T follicular helper cell (primary cell): Measurements from ENCODE around the gene EML3.
"Not testable (repeated sequence)": the region's sequence is repeated elsewhere in the genome, so short reads cannot be mapped to it uniquely, and the experiment has no call there.

ENCODE experiments used
- DNase-seq: peaks from one replicate; pipeline ENCODE4 v3.0.0-alpha.2; 2020; ENCODE audit warnings: low read depth

EML3 gene

DNA sequence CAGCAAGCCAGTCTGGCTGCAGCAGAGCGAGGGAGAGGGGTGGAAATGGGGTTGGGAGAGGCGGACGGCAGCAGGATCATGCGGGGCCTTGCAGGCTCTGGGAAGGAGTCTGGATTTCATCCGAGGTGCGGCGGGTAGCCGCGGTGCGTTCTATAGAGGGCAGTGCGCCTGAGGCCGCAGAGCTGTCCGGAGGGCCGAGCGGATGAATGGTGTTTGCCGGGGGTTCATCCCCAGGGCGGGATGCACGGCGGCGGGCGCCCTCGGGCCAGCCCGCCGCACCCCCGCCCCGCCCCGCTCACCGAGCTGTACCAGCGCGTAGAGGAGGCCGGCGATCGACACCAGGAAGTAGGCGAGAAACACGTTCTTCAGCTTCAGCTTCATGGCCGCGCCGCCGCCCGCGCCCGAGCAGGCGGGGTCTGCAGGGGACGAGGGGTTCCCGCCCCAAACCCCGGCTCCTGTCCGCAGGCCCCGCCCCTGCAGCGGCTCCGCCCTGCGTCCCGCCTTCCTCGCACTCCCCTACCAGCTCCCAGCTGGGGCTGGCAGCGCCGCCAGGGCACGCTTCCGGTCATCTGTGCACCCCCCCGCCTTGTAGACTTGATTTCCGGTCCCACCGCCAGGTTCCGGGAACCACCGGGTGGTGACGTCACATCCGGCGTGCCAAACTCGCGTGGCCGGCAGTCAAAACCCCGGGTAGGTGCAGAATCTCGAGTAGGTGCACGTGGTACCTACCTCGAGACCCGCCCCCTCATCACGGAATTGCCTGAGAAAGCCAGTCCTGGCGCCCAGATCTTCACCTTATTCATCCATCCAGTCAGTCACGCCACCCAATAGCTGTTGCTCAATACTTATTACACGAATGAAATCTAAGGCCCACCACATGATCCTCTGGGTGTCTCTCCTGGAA, 9.2 kb upstream of the EML3 start, which contains the start of gene B3GAT3:
B3GAT3 (minus strand) TSS at position 420 of the 904 bp plus-strand sequence; CDS start at position 381, 39 bp downstream.
- peak; percentile 94 for DNase-seq

DNA sequence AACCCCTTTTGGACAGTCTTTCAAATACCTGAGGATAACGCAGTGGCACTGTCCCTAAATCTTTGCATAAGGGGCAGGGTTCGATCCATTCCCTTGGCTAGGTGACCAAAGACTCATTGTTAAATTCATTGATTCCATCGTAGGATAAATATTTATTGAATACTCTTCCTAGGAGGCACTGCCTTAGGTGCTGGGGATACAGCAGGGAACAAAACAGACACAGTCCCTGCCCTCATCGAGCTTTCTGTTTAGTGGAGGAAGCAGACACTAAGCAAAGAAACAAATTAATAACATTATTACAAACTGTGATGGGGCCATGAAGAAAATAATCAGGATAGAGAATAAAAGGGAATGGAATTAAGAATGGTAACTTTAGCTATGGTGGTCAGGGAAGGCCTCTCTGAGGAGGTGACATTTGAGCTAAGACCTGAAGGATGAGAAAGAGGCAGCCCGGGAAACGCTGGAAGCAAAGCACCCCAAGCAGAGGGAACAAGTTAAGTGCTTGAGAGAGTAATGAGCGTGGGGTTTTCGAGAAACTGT, 8.5 kb upstream of the EML3 start:
- DNase-seq = no peak

DNA sequence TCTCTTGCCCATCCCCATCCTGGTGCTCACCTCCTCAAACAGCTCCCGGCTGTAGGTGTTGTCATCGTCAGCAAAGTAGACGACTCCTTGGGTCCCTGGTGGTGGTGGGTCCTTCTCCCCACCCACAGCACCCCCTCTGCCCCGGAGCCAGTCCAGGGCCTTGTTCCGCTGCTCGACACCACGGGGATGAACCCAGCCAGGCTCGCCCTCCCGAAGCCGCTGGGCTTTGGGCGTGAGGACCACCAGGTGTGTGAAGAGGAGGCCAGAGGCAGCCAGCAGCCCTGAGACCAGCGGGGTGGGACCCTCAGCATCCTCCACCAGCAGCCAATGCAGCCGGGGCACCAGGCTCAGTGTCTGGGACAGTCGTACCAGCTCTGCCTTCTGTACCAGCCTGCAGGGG, 4.4 kb upstream of the EML3 start:
- not testable (repeated sequence) for DNase-seq

DNA sequence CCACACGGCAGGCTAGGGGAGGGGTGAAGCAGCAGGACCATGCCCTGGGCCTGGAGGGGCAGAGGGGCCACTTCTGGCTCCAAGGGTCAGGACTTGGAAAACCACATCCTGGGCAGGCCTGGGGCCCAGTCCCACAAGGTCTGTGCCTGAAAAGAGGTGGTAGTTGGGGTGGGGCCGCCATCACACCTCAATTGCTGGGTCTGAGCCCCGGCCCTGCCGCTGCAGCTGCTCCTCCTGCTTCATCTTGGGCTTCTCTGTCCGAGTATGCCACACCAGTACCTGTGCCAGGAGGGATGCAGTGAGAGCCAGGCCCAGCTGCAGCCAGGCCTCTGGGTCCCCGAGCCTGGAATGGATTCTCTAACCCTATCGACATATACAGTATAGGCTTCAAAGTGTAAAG, 2.9 kb upstream of the EML3 start:
- no peak for DNase-seq

DNA sequence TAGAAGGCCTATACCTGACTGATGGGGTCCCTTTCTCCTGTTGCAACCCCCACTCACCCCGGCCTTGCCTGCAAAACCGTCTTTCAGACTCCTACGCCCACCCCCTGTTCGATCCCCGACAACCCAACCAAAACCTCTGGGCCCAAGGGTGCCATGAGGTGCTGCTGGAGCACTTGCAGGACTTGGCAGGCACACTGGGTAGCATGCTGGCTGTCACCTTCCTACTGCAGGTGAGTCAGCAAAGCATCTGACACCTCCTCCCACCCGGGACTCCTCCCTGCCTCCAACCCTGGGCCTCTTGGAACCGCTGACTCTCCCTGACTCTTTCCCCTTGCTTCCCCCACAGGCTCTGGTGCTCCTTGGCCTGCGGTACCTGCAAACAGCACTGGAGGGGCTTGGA, 1.7 kb upstream of the EML3 start:
- DNase-seq = no peak

DNA sequence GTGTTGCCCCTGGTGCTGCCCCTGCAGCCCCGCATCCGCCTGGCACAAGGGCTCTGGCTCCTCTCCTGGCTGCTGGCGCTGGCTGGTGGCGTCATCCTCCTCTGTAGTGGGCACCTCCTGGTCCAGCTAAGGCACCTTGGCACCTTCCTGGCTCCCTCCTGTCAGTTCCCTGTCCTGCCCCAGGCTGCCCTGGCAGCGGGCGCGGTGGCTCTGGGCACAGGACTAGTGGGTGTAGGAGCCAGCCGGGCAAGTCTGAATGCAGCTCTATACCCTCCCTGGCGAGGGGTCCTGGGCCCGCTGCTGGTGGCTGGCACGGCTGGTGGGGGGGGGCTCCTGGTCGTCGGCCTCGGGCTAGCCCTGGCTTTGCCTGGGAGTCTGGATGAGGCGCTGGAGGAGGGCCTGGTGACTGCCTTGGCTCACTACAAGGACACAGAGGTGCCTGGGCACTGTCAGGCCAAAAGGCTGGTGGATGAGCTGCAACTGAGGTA, 760 bp upstream of the EML3 start:
- DNase-seq = no peak

DNA sequence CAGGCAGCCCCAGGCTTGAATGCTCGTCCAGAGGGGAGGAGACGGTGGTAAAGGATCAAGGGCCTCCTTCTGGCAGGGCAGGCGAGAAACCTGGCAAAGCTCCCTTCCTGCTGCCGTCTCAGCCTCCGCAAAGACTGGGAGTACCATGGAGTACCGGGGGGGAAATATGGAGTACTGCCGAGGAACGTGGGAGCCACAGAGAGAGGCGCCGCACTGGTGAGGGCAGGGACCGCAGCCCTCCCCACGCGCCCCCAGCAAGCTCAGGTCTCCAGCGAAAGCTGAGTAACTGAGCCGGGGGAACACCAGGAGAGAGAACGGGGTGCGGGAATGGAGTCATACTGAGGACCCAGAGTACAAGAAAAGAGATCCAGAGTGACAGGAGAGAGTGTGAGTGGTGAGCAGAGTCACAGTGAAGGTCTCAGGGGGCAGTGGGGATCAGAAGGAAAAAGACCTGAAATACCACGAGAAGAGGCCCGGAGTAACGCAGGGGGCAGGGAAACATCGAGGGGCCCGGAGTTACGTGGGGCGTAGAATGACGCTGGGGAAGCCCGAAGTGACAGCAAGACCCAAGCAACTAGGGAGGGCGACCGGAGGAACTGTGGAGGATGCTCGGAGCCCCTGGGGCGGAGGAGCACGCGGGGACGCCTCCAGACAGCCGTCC, 740 bp downstream of the EML3 start:
- no peak for DNase-seq

DNA sequence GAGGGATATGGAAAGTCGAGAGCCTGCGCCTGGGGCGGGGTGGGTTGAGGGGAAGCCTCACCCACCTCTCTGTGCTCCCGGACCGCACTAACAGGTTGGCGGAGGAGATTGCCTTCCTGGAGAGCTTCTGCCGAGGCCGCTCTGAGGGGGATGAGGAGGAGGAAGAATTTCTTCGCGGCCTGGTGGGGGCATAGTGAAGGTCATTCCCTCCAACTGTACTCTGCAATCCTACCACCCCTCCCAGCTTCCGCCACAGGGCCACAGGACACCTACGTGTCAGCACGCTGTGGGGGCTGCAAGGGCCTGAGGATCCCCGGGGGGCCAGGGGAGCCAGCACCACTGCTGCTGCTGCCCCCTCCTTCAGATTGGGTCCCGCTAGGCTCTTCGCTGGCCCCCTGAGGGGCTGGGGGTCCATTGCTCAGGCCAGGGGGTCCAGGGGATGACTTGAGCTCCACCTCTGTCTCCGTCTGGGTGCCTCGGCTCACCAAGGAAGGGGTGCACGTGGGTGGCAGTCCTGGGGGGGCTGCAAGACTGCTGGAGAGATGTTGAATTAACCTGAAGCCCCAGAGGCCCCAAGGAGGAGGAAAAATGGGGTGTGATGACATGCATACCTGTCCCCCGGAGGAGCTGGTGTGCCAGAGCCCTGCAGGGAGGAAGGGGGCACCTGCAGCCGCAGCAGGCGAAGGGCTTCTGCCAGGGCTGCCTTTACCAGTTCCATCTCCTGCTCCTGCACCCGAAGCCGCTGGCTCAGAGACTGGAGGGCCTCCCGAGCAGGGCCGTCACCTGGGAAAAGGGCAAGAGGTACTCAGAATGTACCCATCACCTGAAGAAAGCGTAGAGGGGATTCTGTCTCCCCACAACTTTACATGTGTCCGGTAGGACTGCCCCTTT, 1.5 kb downstream of the EML3 start:
- DNase-seq = no peak

DNA sequence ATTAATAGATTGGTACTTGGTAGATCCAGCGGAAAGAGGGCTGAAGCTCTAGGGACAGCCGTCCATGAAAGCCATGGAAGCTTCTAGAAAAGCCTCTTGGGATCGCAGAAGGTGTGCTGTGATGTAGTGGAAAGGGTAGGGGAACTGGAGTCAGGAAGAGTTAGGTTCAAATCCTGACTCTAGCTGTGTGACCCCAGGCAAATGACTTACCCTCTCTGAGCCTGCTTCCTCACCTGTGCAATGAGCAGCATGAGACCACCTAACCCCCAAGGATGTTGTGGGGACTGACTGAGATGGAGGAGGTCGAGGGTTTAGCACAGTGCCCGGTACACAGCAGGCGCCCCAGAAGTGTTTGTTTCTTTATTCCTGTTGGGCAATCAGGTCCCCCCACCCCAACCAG, 2.2 kb downstream of the EML3 start:
- no peak for DNase-seq

DNA sequence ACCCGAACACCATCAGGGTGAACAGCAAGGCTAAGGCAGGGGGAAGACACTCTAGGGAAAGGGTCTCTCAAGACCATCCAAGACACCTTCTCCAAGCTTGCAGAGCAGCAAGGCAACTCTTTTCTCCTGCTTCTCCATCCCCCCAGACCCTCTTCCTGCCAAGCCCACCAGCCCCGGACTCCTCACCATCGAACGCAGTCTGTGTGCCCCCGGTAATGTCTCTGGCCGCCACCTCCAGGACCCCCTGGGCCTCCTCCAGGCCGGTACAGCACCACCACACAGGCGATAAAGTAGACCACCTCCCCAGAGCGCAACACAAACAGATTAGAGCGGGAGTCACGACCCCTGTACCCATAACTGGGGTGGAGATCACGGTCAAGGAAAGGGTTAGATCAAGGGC, 3.8 kb downstream of the EML3 start:
- DNase-seq = no peak

DNA sequence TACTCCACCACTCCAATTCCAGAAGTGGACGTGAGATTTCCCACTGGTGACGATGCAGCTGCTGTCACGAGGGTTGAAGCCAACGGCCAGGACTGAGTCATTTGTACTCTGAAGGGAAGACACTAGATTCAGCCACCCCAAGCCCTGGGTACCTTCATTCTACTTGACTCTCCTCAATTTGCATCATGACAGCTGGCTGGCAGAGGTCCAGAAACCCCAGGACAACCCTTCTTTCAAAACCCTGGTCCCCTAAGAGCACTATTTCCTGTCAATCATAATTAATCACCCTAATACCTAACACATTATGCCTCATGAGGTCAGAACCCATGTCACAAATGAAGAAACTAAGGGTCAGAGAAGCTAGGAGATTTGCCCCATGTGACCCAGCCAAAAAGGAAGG, 4.9 kb downstream of the EML3 start:
- no peak for DNase-seq

DNA sequence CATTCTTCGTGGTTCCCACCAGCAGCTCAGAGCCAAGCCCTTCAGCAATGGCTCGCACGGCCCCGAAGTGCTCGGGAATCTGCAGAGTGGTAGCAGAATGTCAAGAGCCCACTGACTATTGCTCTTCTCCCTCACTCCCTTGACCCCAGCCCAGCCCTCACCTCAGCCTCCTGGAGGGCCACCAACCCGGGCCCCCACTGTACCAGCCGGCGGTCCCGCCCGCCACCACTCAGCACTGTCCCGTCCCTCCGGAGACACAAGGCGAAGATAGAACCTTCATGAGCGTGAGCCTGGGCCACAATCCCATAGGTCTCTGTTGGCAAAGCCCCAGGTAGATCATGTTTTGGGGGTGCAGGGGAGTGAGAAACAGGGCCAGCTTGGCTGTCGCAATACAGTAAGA, 6.7 kb downstream of the EML3 start:
- DNase-seq = no peak

DNA sequence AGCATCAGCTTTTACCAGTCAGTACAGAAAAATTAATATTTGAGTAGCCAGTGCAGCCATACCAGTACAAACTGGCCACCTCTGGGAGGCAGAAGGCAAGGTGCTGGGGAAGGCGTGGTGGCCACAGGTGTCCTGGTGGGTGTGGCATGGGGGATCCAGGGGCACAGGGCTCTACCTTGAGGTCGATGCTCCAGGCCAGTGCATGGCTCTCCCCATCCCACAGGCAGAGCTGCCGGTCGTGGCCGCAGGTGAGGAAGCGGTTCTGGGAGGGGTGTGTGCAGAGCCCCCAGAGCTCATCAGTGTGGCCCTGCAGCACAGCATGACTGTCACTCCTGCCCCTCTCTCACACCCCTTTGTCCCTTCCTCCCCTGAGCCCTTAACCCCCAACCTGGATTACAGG, 7.1 kb downstream of the EML3 start:
- no peak for DNase-seq

DNA sequence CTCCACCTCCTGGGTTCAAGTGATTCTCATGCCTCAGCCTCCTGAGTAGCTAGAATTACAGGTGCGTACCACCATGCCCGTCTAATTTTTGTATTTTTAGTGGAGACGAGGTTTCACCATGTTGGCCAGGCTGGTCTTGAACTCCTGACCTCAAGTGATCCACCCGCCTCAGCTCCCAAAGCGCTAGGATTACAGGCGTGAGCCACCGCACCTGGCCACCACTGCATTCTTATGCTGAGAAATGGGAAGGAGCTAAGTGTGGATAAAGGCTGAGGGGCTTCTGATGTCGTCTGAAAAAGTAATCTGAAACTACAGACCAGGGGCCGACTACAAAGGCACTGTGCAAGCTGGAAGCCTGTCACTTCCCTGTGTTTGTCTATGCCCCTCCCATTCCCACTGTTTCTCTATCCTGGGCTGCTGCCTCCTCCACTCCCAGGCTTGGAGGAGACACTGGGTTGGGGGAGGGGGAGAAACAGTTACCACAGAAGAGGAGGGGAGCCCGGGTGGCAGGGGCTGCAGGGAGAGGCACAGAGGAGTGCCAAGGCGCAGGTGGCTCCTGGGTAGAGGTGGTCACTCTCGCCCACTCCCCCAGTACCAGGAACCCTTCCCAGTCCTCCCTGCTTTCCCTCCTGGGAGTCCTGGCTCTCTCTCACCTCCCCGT, 8.0 kb downstream of the EML3 start:
- no peak for DNase-seq

DNA sequence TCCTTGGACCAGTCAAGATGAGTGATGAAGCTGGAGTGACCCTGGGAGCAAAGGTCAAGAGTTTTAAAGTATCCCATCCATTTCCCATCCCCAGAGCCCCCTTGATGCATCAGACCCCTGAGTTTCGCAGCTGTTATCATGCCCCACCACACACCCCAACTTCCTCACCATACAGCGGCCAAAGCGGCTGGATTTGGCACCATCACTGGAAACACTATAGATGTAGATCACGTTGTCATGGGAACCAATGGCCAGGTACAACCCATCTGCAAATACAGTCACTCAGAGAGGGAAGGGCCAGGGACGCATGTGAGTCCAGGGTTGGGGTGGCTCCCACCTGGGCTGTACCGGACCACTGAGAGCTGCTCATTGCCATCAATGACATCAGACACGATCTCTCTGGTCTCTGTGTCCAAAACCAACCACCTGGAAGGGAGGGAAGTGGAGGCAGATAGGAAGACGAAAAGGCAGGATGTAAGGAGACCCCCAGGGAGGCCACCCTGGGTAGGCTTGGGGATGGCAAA, 8.7 kb downstream of the EML3 start:
- DNase-seq = no peak

DNA sequence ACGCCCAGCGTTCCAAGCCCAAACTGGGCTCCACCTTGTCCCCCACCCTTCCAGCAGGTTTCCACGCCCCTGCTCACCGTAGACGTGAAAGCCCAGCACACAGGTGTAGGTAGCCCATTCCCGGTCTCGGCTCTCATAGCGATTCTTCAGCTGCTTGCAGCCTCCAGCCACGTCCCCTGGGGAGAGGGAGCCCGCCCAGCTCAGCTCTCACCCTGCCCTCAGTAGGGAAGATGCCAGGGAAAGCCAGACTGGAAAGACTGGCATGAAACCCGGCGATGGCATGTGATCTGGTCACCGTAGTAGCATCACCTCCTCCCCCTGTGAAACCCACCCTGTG, 9.5 kb downstream of the EML3 start:
- no peak for DNase-seq

DNA sequence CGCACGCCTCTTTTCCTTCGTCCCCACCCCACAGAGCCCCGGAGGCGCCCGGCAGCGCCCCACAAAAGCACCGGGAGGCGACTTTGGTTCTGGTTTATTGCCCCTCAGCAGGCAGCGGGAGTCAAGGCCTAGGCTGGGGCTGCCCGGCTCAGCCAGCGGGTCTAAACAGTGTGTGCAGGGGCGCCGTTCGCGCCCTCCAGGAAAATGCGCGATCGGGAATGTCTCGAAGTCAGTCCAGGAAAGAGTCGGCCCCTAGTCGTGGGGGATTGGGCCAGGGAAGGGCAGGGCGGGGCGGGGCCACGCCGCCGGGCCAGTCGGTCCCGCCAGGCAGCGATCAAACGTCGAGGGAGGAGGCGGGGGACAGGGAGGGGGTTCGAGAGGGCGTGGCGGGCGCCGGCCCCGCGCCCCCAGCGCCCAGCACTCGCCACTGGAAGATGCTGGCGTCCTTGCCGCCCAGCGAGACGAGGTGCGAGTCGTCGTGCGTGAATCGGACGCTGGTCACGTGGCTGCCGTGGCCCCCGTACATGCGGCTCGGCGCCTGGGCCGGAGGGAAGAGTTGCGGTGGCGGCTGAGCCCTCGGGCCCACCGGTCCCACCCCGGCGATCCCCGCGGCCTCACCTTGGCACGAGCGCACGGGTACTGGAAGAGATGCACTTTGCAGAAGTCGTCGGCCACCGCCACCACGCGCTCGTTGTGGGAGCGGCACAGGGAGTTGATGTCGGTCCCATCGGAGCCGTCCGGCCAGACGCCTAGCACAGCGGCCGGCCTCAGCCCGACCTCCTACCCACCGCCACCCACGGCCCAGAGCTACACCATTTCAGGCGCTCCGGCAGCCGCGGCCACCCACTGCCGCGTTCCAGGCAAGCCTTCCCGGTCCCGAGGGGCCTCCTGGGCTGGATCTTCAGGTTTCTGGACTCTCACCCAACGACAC, 10.2 kb downstream of the EML3 start:
- no peak for DNase-seq

DNA sequence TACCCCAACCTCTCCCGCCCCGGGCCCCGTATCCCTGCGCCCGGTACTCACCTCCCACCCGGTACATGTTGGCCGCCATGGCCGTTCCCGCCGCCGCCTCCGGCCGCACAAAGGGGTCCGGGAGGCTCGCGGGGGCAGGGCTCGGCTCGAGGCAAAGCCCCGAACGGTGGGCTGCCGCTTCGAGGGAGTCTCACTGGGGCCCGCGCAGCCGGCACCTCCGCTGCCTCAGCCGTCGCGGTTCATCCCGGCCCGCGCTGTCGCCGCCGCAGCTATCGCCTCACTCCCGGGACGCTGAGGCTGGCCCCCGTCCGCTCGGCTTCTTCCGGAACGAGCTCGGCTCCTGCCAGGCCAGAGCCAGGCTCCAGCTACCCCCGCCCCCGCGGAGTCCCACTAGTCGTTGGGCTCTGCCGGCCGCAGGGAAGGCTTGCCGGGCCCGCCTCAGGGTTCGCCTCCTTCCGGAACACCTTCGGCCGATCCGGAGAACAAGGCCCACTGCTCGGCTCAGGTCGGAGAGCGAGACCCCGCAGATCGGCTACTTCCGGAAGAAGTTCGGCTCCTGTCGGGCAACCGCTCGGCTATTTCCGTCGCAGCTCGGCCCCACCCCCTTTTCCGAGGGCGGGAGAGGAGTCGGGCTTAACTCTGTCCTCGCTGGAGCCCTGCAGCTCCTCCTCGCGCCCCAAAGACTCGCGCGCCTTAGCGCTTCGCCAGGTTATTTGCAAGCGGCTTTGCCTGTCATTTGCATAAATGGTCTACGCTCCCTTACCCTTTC, 11.0 kb downstream of the EML3 start, which contains the start of gene MTA2:
MTA2 (minus strand) TSS at position 494 of the 769 bp plus-strand sequence; CDS start at position 79, 415 bp downstream.
- DNase-seq = peak; percentile 98

DNA sequence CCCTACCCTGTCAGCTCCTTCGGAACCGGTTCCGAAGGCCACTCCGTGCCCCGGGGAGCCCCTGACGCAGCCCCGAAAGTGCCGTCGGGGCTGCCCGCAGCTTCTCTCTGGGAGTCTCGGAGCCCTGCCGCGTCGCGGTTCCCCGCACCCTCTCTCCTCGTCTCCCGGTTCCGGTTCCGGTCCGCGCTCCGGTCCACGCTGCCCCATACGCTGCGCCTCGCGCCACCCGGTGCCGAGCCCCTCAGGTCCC, 11.5 kb downstream of the EML3 start:
- no peak for DNase-seq
